ENCODE data around the gene CAMKK2. TPM values are rescaled to one million over a fixed set of nuclear protein-coding genes. Genes with fewer than 3 reads are reported as not detected.

The CAMKK2 gene
- total and polyA plus RNA-seq, 2 of the 4 experiments (the other 2 are of a cell fraction): 15.2 to 24.7 TPM

DNA sequence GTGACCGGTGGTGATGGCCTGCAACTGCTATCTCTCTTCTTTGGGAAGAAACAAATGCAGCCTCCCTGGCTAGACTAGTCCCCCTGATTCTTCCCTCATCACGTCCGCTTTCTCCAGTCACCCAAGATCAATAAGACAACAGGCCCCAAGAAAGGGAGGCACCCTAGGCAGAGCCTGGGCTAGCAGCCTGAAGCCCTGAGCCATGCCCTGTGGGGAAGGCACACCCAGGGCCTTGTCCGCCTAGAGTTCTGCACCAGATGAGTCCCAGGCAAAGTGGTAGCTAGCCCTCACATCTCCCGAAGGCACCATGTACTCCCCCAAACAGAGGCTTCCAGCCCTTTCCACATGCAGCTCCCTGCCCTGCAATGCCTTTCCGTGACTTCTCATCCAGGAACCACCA is 35.1 kb downstream of the CAMKK2 start:
- in situ Hi-C loops (cut with MboI; ENCODE audit: low sequenced_read_pairs) (no loop called here), dilution Hi-C loops (cut with HindIII; ENCODE audit: low sequenced_read_pairs, unreplicated experiment) (no loop called here), intact Hi-C loops (cut with micrococcal nuclease) (no loop called here)
- Histone ChIP-seq H3K9me3 (ENCODE audit: control insufficient read depth, insufficient read depth, low read length) (no peaks in the 10 kb centered on the region), H2AK9ac (replicated peaks; ENCODE audit: low read depth, low read length, poor library complexity) (no peak overlapping the region), H3K23ac (ENCODE audit: low read depth, low read length) (no peak overlapping the region), H4K5ac (ENCODE audit: low read depth, low read length) (no peak overlapping the region), H3K9me1 (ENCODE audit: insufficient read depth, low read length) (no peaks in the 10 kb centered on the region), H3K18ac (ENCODE audit: low read depth, low read length) (no peak overlapping the region), H3K9ac (ENCODE audit: low read depth, low read length) (no peak overlapping the region), H3K4ac (ENCODE audit: low read depth, low read length) (no peak overlapping the region), H3K4me3 (ENCODE audit: insufficient read depth, low read depth, low read length) (no peak overlapping the region), H2BK15ac (ENCODE audit: low read depth, low read length) (no peak overlapping the region), H4K8ac (ENCODE audit: low read depth in 2 of 2, low read length in 2 of 2) (no peak overlapping the region), H2BK20ac (ENCODE audit: low read depth, low read length) (no peak overlapping the region), H4K20me1 (ENCODE audit: insufficient read depth, low read length) (no peaks in the 10 kb centered on the region), H3K36me3 (ENCODE audit: control insufficient read depth, insufficient read depth, low read length) (peaks cover 41% of the 10 kb centered on the region), H3K27ac (ENCODE audit: insufficient read depth, low read length) (no peak overlapping the region), H3K56ac (ENCODE audit: extremely low read depth, insufficient read depth, low read length) (no peak overlapping the region), H3K14ac (replicated peaks; ENCODE audit: low read depth, low read length) (no peak overlapping the region), H4K91ac (ENCODE audit: insufficient read depth, low read depth, low read length) (no peak overlapping the region), H3K27me3 (ENCODE audit: control insufficient read depth, insufficient read depth, low read length) (no peaks in the 10 kb centered on the region), H3K79me1 (ENCODE audit: low read depth in 1 of 2, low read length in 2 of 2) (no peaks in the 10 kb centered on the region), H2BK120ac (ENCODE audit: low read depth, low read length) (no peak overlapping the region), H3K4me1 (ENCODE audit: control insufficient read depth, insufficient read depth, low read length) (no peaks in the 10 kb centered on the region), H2AFZ (replicated peaks; ENCODE audit: low read length, poor library complexity) (no peak overlapping the region), H2AK5ac (ENCODE audit: low read depth, low read length) (no peak overlapping the region), H3K4me2 (ENCODE audit: low read depth, low read length) (no peak overlapping the region), H2BK5ac (ENCODE audit: low read depth, low read length, poor library complexity, severe bottlenecking) (no peak overlapping the region)
- DNase-seq: no peak
- no TSS peak for BruUV-seq (replicated peaks)
- no peak for ATAC-seq (ENCODE audit: low read depth)
- ChIA-PET POLR2A (ENCODE audit: unreplicated experiment) (no interaction called here), CTCF (no interaction called here)
- TF ChIP-seq RCOR1 (IDR thresholded peaks at IDR 0.05; ENCODE audit: insufficient replicate concordance, low read length) (no peak), CEBPB (IDR thresholded peaks at IDR 0.05; ENCODE audit: low read depth, low read length) (no peak), MAZ (IDR thresholded peaks at IDR 0.05; ENCODE audit: borderline replicate concordance, low read depth, low read length) (no peak)
- TF ChIP-seq, protein P1, sequence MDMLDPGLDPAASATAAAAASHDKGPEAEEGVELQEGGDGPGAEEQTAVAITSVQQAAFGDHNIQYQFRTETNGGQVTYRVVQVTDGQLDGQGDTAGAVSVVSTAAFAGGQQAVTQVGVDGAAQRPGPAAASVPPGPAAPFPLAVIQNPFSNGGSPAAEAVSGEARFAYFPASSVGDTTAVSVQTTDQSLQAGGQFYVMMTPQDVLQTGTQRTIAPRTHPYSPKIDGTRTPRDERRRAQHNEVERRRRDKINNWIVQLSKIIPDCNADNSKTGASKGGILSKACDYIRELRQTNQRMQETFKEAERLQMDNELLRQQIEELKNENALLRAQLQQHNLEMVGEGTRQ (IDR thresholded peaks at IDR 0.05; ENCODE audit: low read depth, low read length): no peak
- WGBS, 2 experiments (ENCODE audit: extremely low coverage in 2 of 2, insufficient read length in 1 of 2): 83% methylated on average over 6 of the region's 6 CpGs; no CpG with 5 or more reads in 1 of the 2 experiments
